H1 (cell line): Measurements from ENCODE around the gene AMPH. TPM values are rescaled to one million over a fixed set of nuclear protein-coding genes. Genes with fewer than 3 reads are reported as not detected.

Experiments
- CTCF ChIA-PET: fragments of 300-600 bp; sonication (Branson Sonifier 250); formaldehyde crosslinking; loops from one replicate; lab custom pipeline; 2021; ENCODE audit not compliant: partially characterized antibody; lab: Charles Lee
- POLR2A ChIA-PET: fragments of 300-600 bp; sonication (Branson Sonifier 250); formaldehyde crosslinking; loops from one replicate; lab custom pipeline; 2021; ENCODE audit warnings: inconsistent platforms; ENCODE audit not compliant: partially characterized antibody; lab: Charles Lee
- DNase-seq, 2 experiments: peaks; one replicate each; pipeline versions ENCODE4 v3.0.0 to v3.0.0-alpha.2; 2010 to 2022; ENCODE audit warnings: low spot score in 2 of 2, low read depth in 1 of 2, mixed read lengths in 1 of 2
- FAIRE-seq: peaks from 2 replicates; lab custom pipeline; 2011; peaks lifted over from hg19 to GRCh38; lab: Jason Lieb, UNC
- H2AFZ ChIP-seq: 2 replicates; pipeline ENCODE4 v1.8.1; 2012; ENCODE audit warnings: low read length, inconsistent platforms
- H2AK5ac ChIP-seq: 2 replicates; pipeline ENCODE4 v1.6.1; 2013; ENCODE audit warnings: low read depth, low read length
- H2BK120ac ChIP-seq: replicated peaks from 2 replicates; pipeline ENCODE3; 2013; ENCODE audit warnings: low read depth, low read length, inconsistent platforms
- H2BK12ac ChIP-seq: 2 replicates; pipeline ENCODE4 v1.6.1; 2013; ENCODE audit warnings: low read depth, low read length
- H2BK15ac ChIP-seq: 2 replicates; pipeline ENCODE4 v1.6.1; 2013; ENCODE audit warnings: low read length
- H2BK20ac ChIP-seq: 2 replicates; pipeline ENCODE4 v1.6.1; 2013; ENCODE audit warnings: low read length
- H2BK5ac ChIP-seq: 2 replicates; pipeline ENCODE4 v1.6.1; 2013; ENCODE audit warnings: low read depth, low read length
- H3K14ac ChIP-seq: 2 replicates; pipeline ENCODE4 v1.6.1; 2013; ENCODE audit warnings: inconsistent platforms; ENCODE audit not compliant: insufficient read length
- H3K18ac ChIP-seq: 2 replicates; pipeline ENCODE4 v1.6.1; 2013; ENCODE audit warnings: low read length; ENCODE audit errors: extremely low read depth
- H3K23ac ChIP-seq: 2 replicates; pipeline ENCODE4 v1.6.1; 2013; ENCODE audit warnings: inconsistent platforms; ENCODE audit not compliant: insufficient read length
- H3K23me2 ChIP-seq: 2 replicates; pipeline ENCODE4 v1.6.1; 2013; ENCODE audit warnings: low read depth, low read length
- H3K27ac ChIP-seq: 2 replicates; pipeline ENCODE4 v1.6.1; 2011; ENCODE audit warnings: low read depth, low read length, inconsistent platforms
- H3K27me3 ChIP-seq, 4 experiments: replicated peaks in 1 of 4; 1 replicate in 1 of 4; 2 replicates in 3 of 4; pipeline versions ENCODE4 v1.6.1 to v1.8.1; 2011 to 2013; ENCODE audit warnings: low read length in 3 of 4, mild to moderate bottlenecking in 3 of 4, inconsistent platforms in 2 of 4, mixed read lengths in 2 of 4, moderate library complexity in 1 of 4; ENCODE audit not compliant: control insufficient read depth in 3 of 4, insufficient read depth in 3 of 4; ENCODE audit errors: extremely low read depth in 1 of 4
- H3K36me3 ChIP-seq, 4 experiments: 2 replicates each; pipeline versions ENCODE4 v1.6.1 to v1.8.1; 2011 to 2013; ENCODE audit warnings: mild to moderate bottlenecking in 4 of 4, low read length in 3 of 4, moderate library complexity in 2 of 4, control low read depth in 1 of 4, inconsistent platforms in 1 of 4; ENCODE audit not compliant: insufficient read depth in 4 of 4, control insufficient read depth in 2 of 4
- H3K4ac ChIP-seq: replicated peaks from 2 replicates; pipeline ENCODE3; 2013; ENCODE audit warnings: low read length, low read depth, mixed read lengths, inconsistent platforms; ENCODE audit not compliant: insufficient read length
- H3K4me1 ChIP-seq, 4 experiments: replicated peaks in 1 of 4; 1 replicate in 1 of 4; 2 replicates in 3 of 4; pipeline versions ENCODE4 v1.6.1 to v1.8.1; 2011 to 2013; ENCODE audit warnings: low read length in 3 of 4, inconsistent platforms in 2 of 4, mixed read lengths in 1 of 4; ENCODE audit not compliant: insufficient read depth in 4 of 4, control insufficient read depth in 3 of 4
- H3K4me2 ChIP-seq, 2 experiments: 2 replicates each; pipeline versions ENCODE4 v1.6.1 to v1.8.1; 2011 to 2013; ENCODE audit warnings: low read depth in 2 of 2, low read length in 2 of 2, control low read depth in 1 of 2, inconsistent platforms in 1 of 2, mild to moderate bottlenecking in 1 of 2; ENCODE audit not compliant: insufficient read depth in 1 of 2
- H3K4me3 ChIP-seq, 4 experiments: fragments of 200-600, 300-600 bp in 1 of 4; sonication (generic), shearing (Covaris generic), sonication (Bioruptor Twin) in 1 of 4; 2 replicates each; pipeline versions ENCODE4 v1.5.1 to v1.8.1; 2011 to 2016; ENCODE audit warnings: low read length in 4 of 4, low read depth in 3 of 4, control low read depth in 2 of 4, inconsistent platforms in 2 of 4, mild to moderate bottlenecking in 2 of 4, mixed read lengths in 1 of 4, moderate library complexity in 1 of 4; ENCODE audit not compliant: insufficient read depth in 2 of 4; ENCODE audit errors: extremely low read depth in 1 of 4
- H3K56ac ChIP-seq: replicated peaks from 2 replicates; pipeline ENCODE3; 2013; ENCODE audit warnings: low read depth, mild to moderate bottlenecking, mixed read lengths, low read length, inconsistent platforms; ENCODE audit not compliant: insufficient read length
- H3K79me1 ChIP-seq: 2 replicates; pipeline ENCODE4 v1.6.1; 2013; ENCODE audit warnings: low read depth, low read length, control low read depth
- H3K79me2 ChIP-seq, 2 experiments: 2 replicates each; pipeline versions ENCODE4 v1.6.1 to v1.8.1; 2012 to 2013; ENCODE audit warnings: low read length in 2 of 2, mild to moderate bottlenecking in 2 of 2, inconsistent platforms in 1 of 2; ENCODE audit not compliant: insufficient read depth in 2 of 2, control insufficient read depth in 1 of 2
- H3K9ac ChIP-seq, 4 experiments: replicated peaks in 1 of 4; 1 replicate in 1 of 4; 2 replicates in 3 of 4; pipeline versions ENCODE4 v1.6.1 to v1.8.1; 2011 to 2013; ENCODE audit warnings: low read depth in 3 of 4, low read length in 3 of 4, control low read depth in 2 of 4, mild to moderate bottlenecking in 2 of 4, moderate library complexity in 2 of 4, inconsistent platforms in 1 of 4; ENCODE audit errors: extremely low read depth in 1 of 4
- H3K9me3 ChIP-seq, 2 experiments: 2 replicates each; pipeline versions ENCODE4 v1.6.1 to v1.8.1; 2012 to 2013; ENCODE audit warnings: mild to moderate bottlenecking in 2 of 2, moderate library complexity in 2 of 2, control low read depth in 1 of 2, inconsistent platforms in 1 of 2, low read depth in 1 of 2, low read length in 1 of 2, mixed read lengths in 1 of 2; ENCODE audit not compliant: insufficient read depth in 2 of 2
- H4K20me1 ChIP-seq, 2 experiments: replicated peaks in 1 of 2; 2 replicates each; pipeline versions ENCODE3 to v1.8.1; 2011 to 2013; ENCODE audit warnings: inconsistent platforms in 2 of 2, low read length in 2 of 2, mild to moderate bottlenecking in 1 of 2; ENCODE audit not compliant: insufficient read depth in 2 of 2, control insufficient read depth in 1 of 2
- H4K5ac ChIP-seq: 2 replicates; pipeline ENCODE4 v1.6.1; 2013; ENCODE audit warnings: low read length, low read depth, mixed read lengths, inconsistent platforms; ENCODE audit not compliant: insufficient read length
- H4K8ac ChIP-seq: 2 replicates; pipeline ENCODE4 v1.8.0; 2013; ENCODE audit warnings: mild to moderate bottlenecking, moderate library complexity, low read length, inconsistent platforms; ENCODE audit not compliant: insufficient read depth; ENCODE audit errors: extremely low read depth
- H4K91ac ChIP-seq: replicated peaks from 2 replicates; pipeline ENCODE3; 2013; ENCODE audit warnings: low read length, mixed read lengths, inconsistent platforms; ENCODE audit not compliant: insufficient read length
- BCL11A ChIP-seq, 2 experiments: IDR thresholded peaks; one replicate each; pipeline ENCODE4 v1.6.1; 2011; ENCODE audit warnings: low read depth in 2 of 2, low read length in 2 of 2, mild to moderate bottlenecking in 2 of 2
- CEBPB ChIP-seq: IDR thresholded peaks from 2 replicates; pipeline ENCODE4 v1.6.1; 2012; ENCODE audit warnings: low read depth, low read length
- CTBP2 ChIP-seq: IDR thresholded peaks from 2 replicates; pipeline ENCODE4 v1.7.0; 2011; ENCODE audit warnings: borderline replicate concordance, mild to moderate bottlenecking, moderate library complexity, mixed read lengths, low read length; ENCODE audit not compliant: insufficient read depth, insufficient read length
- HDAC2 ChIP-seq, 2 experiments: fragments of 300-600 bp in 1 of 2; sonication (generic) in 1 of 2; IDR thresholded peaks; 2 replicates each; pipeline ENCODE4 v1.6.1; 2011 to 2012; ENCODE audit warnings: low read depth in 2 of 2, low read length in 2 of 2, mild to moderate bottlenecking in 2 of 2, moderate library complexity in 2 of 2, borderline replicate concordance in 1 of 2, inconsistent platforms in 1 of 2
- KDM4A ChIP-seq: IDR thresholded peaks from one replicate; pipeline ENCODE4 v1.7.1; 2012; ENCODE audit warnings: low read depth, mild to moderate bottlenecking, moderate library complexity, low read length, inconsistent platforms; ENCODE audit not compliant: severe bottlenecking
- NANOG ChIP-seq: IDR thresholded peaks from 2 replicates; pipeline ENCODE4 v1.6.1; 2011; ENCODE audit warnings: low read length, low read depth, mild to moderate bottlenecking, inconsistent platforms; ENCODE audit not compliant: insufficient read depth, poor library complexity, severe bottlenecking
- POLR2A ChIP-seq, 2 experiments: IDR thresholded peaks; 1 replicate in 1 of 2; 2 replicates in 1 of 2; pipeline ENCODE4 v1.6.1; 2011; ENCODE audit warnings: low read depth in 2 of 2, low read length in 2 of 2, mild to moderate bottlenecking in 2 of 2; ENCODE audit errors: control extremely low read depth in 1 of 2
- POLR2AphosphoS5 ChIP-seq: IDR thresholded peaks from 2 replicates; pipeline ENCODE4 v1.6.1; 2011; ENCODE audit warnings: low read depth, low read length
- RAD21 ChIP-seq, 2 experiments: IDR thresholded peaks in 1 of 2; conservative IDR thresholded peaks in 1 of 2; 2 replicates each; pipeline ENCODE4 v1.6.1; 2011; ENCODE audit warnings: low read depth in 2 of 2, low read length in 2 of 2, improper control_type of control experiment in 1 of 2, inconsistent platforms in 1 of 2, mild to moderate bottlenecking in 1 of 2, moderate library complexity in 1 of 2
- SAP30 ChIP-seq: fragments of 300-600 bp; sonication (generic); IDR thresholded peaks from 2 replicates; pipeline ENCODE4 v1.7.1; 2012; ENCODE audit warnings: low read length, moderate library complexity, mild to moderate bottlenecking, inconsistent platforms; ENCODE audit not compliant: insufficient read depth, insufficient replicate concordance
- SIRT6 ChIP-seq: IDR thresholded peaks from one replicate; pipeline ENCODE4 v1.7.1; 2012; ENCODE audit warnings: low read length, inconsistent platforms
- SP4 ChIP-seq: IDR thresholded peaks from 2 replicates; pipeline ENCODE4 v1.6.1; 2012; ENCODE audit warnings: low read length, inconsistent platforms
- SRF ChIP-seq: IDR thresholded peaks from 2 replicates; pipeline ENCODE4 v1.6.1; 2011; ENCODE audit warnings: mild to moderate bottlenecking, low read depth, low read length, moderate library complexity
- SUZ12 ChIP-seq: fragments of 200-600 bp; sonication (generic); IDR thresholded peaks from 2 replicates; pipeline ENCODE4 v1.6.1; 2012; ENCODE audit warnings: mild to moderate bottlenecking, inconsistent platforms, low read length, moderate library complexity, mixed read lengths
- TCF12 ChIP-seq: IDR thresholded peaks from 2 replicates; pipeline ENCODE4 v1.6.1; 2011; ENCODE audit warnings: low read depth, mild to moderate bottlenecking, low read length
- WGBS, 2 experiments: shearing (Covaris generic) in 1 of 2; methylation state at CpG; one replicate each; pipeline versions ENCODE4 v1.1.6 to v1.1.7; 2013 to 2015; ENCODE audit warnings: low lambda C conversion rate in 2 of 2, mixed read lengths in 2 of 2, inconsistent platforms in 1 of 2, low coverage in 1 of 2, missing lambda C conversion rate in 1 of 2; ENCODE audit not compliant: insufficient replicate concordance in 2 of 2, insufficient coverage in 1 of 2, insufficient read length in 1 of 2; ENCODE audit errors: extremely low coverage in 1 of 2, missing lambda C conversion rate in 1 of 2; 5-methylcytosine and 5-hydroxymethylcytosine counted together
- polyA plus RNA-seq, 7 experiments: library from polyadenylated mRNA; depleted of rRNA in 3 of 7; stranded (reverse) in 5 of 7; unstranded in 2 of 7; fragments of >200 nt in 5 of 7; fragments of 200-250 nt in 2 of 7; gene quantifications; 1 replicate in 5 of 7; 2 replicates in 1 of 7; 4 replicates in 1 of 7; pipeline versions ENCODE4 v1.2.1 to v1.2.3, GENCODE V29; 2011 to 2013; ENCODE audit warnings: missing spikeins in 2 of 7, mixed read lengths in 2 of 7
- total RNA-seq: library from RNA; stranded (reverse); fragmentation: NEBNext Ultra II Directional; extraction: Animal tissue kit (Norgen Biotek cat#: 25700); gene quantifications from 2 replicates; pipeline ENCODE4 v1.2.1, GENCODE V29; 2021

AMPH gene
- total and polyA plus RNA-seq, 2 of the 8 experiments (the other 6 are each of a cell fraction or from before 2014, with no cell fraction given): 7.3 to 12.2 TPM

- Histone ChIP-seq H3K9ac (no peak overlapping the region), H4K91ac (no peak overlapping the region), H3K79me1 (no peaks in the 10 kb centered on the region), H4K8ac (no peak overlapping the region), H3K79me2 (no peaks in the 10 kb centered on the region), H4K20me1 (no peaks in the 10 kb centered on the region), H3K56ac (no peak overlapping the region), H3K23me2 (no peaks in the 10 kb centered on the region), H3K4me2 (no peak overlapping the region), H2BK20ac (no peak overlapping the region), H3K27ac (no peak overlapping the region), H2AFZ (no peak overlapping the region), H2BK15ac (no peak overlapping the region), H4K5ac (no peak overlapping the region), H3K14ac (no peak overlapping the region), H3K4me3 (no peak overlapping the region), H2BK5ac (no peak overlapping the region), H2AK5ac (no peak overlapping the region), H3K4ac (no peak overlapping the region), H3K27me3 (no peaks in the 10 kb centered on the region), H2BK12ac (no peak overlapping the region), H3K18ac (no peak overlapping the region), H3K36me3 (no peaks in the 10 kb centered on the region), H3K9me3 (no peaks in the 10 kb centered on the region), H2BK120ac (no peak overlapping the region), H3K4me1 (no peaks in the 10 kb centered on the region), H3K23ac (no peak overlapping the region)
- CTCF ChIA-PET: interaction anchor here (0.7 to 3.5 kb wide), 18 partner anchors 8 to 469 kb away, joined by 3 to 48 read pairs (median 8); partner anchors contain the start of gene AMPH
- POLR2A ChIA-PET: no interaction called here
- DNase-seq (no peak), FAIRE-seq (no peak)
- 90% methylated on average over 2 of the region's 2 CpGs; no CpG with 5 or more reads in 1 of the 2 experiments for WGBS, 2 experiments
- TF ChIP-seq SAP30 (no peak), SP4 (no peak), BCL11A (IDR thresholded peaks at IDR 0.05; ENCODE audit: low read depth in 2 of 2, low read length in 2 of 2) (no peak), CTBP2 (no peak), HDAC2 (IDR thresholded peaks at IDR 0.05; ENCODE audit: borderline replicate concordance in 1 of 2, low read depth in 2 of 2, low read length in 2 of 2) (no peak), SRF (no peak), CEBPB (no peak), SUZ12 (no peak), KDM4A (no peak), SIRT6 (no peak), POLR2A (IDR thresholded peaks at IDR 0.05; ENCODE audit: control extremely low read depth in 1 of 2, low read depth in 2 of 2, low read length in 2 of 2) (no peak), RAD21 (IDR thresholded peaks at IDR 0.05 in 1 of 2, conservative IDR thresholded peaks at IDR 0.05 in 1 of 2; ENCODE audit: low read depth in 2 of 2, low read length in 2 of 2) (no peak), NANOG (no peak), TCF12 (no peak), POLR2AphosphoS5 (no peak)
These were observed 27.7 kb upstream of the AMPH start for GRCh38 chr7:38658921-38659320.
